DOHH2 (cell line): ENCODE measurements around the gene ERC2.

Experiments
- H3F3A ChIP-seq: fragments of 200-600 bp; sonication (generic), shearing (Covaris generic); 2 replicates; pipeline ENCODE4 v1.6.0; 2016; ENCODE audit warnings: antibody characterized with exemption, mild to moderate bottlenecking; ENCODE audit not compliant: control insufficient read depth, insufficient read depth
- H3K27ac ChIP-seq: fragments of 200-600 bp; sonication (generic); 2 replicates; pipeline ENCODE4 v1.5.1; 2014; ENCODE audit warnings: low read depth, mild to moderate bottlenecking, low read length, moderate library complexity
- H3K27me3 ChIP-seq: fragments of 200-600 bp; sonication (generic); 2 replicates; pipeline ENCODE4 v1.6.1; 2014; ENCODE audit warnings: mild to moderate bottlenecking, low read length, mixed read lengths; ENCODE audit not compliant: control insufficient read depth
- H3K36me3 ChIP-seq: fragments of 200-600 bp; sonication (generic); 2 replicates; pipeline ENCODE4 v1.6.1; 2014; ENCODE audit warnings: mild to moderate bottlenecking, low read length, moderate library complexity, mixed read lengths; ENCODE audit not compliant: control insufficient read depth
- H3K4me1 ChIP-seq: fragments of 200-600 bp; sonication (generic); 2 replicates; pipeline ENCODE4 v1.6.1; 2014; ENCODE audit warnings: mild to moderate bottlenecking, low read length, mixed read lengths; ENCODE audit not compliant: control insufficient read depth
- H3K4me2 ChIP-seq: fragments of 200-600 bp; sonication (generic); 2 replicates; pipeline ENCODE4 v1.6.0; 2014; ENCODE audit warnings: mild to moderate bottlenecking, low read length, moderate library complexity
- H3K4me3 ChIP-seq: fragments of 200-600 bp; sonication (generic); 2 replicates; pipeline ENCODE4 v1.5.1; 2014; ENCODE audit warnings: mild to moderate bottlenecking, low read length, mixed read lengths
- H3K79me2 ChIP-seq: fragments of 200-600 bp; sonication (generic); 2 replicates; pipeline ENCODE4 v1.6.1; 2014; ENCODE audit warnings: mild to moderate bottlenecking, low read length, mixed read lengths; ENCODE audit not compliant: control insufficient read depth
- H3K9me2 ChIP-seq: fragments of 200-600 bp; sonication (generic); replicated peaks from 2 replicates; pipeline ENCODE4 v1.6.1; 2014; ENCODE audit warnings: mild to moderate bottlenecking, low read length, mixed read lengths; ENCODE audit not compliant: control insufficient read depth
- H3K9me3 ChIP-seq: fragments of 200-600 bp; sonication (generic); 2 replicates; pipeline ENCODE4 v1.6.1; 2014; ENCODE audit warnings: antibody characterized with exemption, low read length, mixed read lengths; ENCODE audit not compliant: control insufficient read depth, insufficient read depth
- H4K20me1 ChIP-seq: fragments of 200-600 bp; sonication (generic); 2 replicates; pipeline ENCODE4 v1.6.0; 2014; ENCODE audit warnings: low read depth, mild to moderate bottlenecking, antibody characterized with exemption, low read length, moderate library complexity; ENCODE audit not compliant: control insufficient read depth, insufficient read depth
- CTCF ChIP-seq: fragments of 200-600 bp; sonication (generic); IDR thresholded peaks from one replicate; pipeline ENCODE4 v1.5.1; 2014; ENCODE audit warnings: antibody characterized with exemption, mild to moderate bottlenecking, low read depth, low read length; ENCODE audit not compliant: poor library complexity, severe bottlenecking
- EZH2phosphoT487 ChIP-seq: fragments of 200-600 bp; sonication (generic); IDR thresholded peaks from 2 replicates; pipeline ENCODE4 v1.6.1; 2017; ENCODE audit warnings: borderline replicate concordance, mild to moderate bottlenecking, antibody characterized with exemption, low read length, moderate library complexity, mixed read lengths

Gene ERC2

GRCh38 chr3:55565521-55565920 lies 902.7 kb downstream of the ERC2 start:
- Histone ChIP-seq H3K4me1 (no peaks in the 10 kb centered on the region), H3K9me3 (no peaks in the 10 kb centered on the region), H3K4me2 (no peak overlapping the region), H3K4me3 (no peak overlapping the region), H3K36me3 (no peaks in the 10 kb centered on the region), H3F3A (no peaks in the 10 kb centered on the region), H3K27ac (no peak overlapping the region), H3K79me2 (no peaks in the 10 kb centered on the region), H3K27me3 (no peaks in the 10 kb centered on the region), H3K9me2 (no peaks in the 10 kb centered on the region), H4K20me1 (no peaks in the 10 kb centered on the region)
- TF ChIP-seq EZH2phosphoT487 (no peak), CTCF (no peak)

- no peaks in the 10 kb centered on the region for H3K9me2 ChIP-seq
- no peak overlapping the region for H3K4me3 ChIP-seq
- H4K20me1 ChIP-seq: no peaks in the 10 kb centered on the region
- no peak overlapping the region for H3K27ac ChIP-seq
- no peaks in the 10 kb centered on the region for H3K4me1 ChIP-seq
- no peak overlapping the region for H3K4me2 ChIP-seq
- no peaks in the 10 kb centered on the region for H3K79me2 ChIP-seq
- no peak for TF ChIP-seq EZH2phosphoT487
- no peaks in the 10 kb centered on the region for H3K9me3 ChIP-seq
- no peaks in the 10 kb centered on the region for H3F3A ChIP-seq
- H3K27me3 ChIP-seq: no peaks in the 10 kb centered on the region
- no peaks in the 10 kb centered on the region for H3K36me3 ChIP-seq
Observed at GRCh38 chr3:55564726-55565125, 903.5 kb downstream of the ERC2 start.

GRCh38 chr3:55562700-55563099 lies 905.6 kb downstream of the ERC2 start:
- TF ChIP-seq EZH2phosphoT487 (no peak), CTCF (no peak)
- H3K4me2 ChIP-seq: no peak overlapping the region

GRCh38 chr3:55559500-55560423 lies 908.5 kb downstream of the ERC2 start:
- Histone ChIP-seq H3K4me1 (no peaks in the 10 kb centered on the region), H3K27me3 (no peaks in the 10 kb centered on the region), H3K36me3 (no peaks in the 10 kb centered on the region), H4K20me1 (no peaks in the 10 kb centered on the region), H3K4me2 (no peak overlapping the region), H3F3A (no peaks in the 10 kb centered on the region), H3K4me3 (no peak overlapping the region), H3K9me3 (no peaks in the 10 kb centered on the region), H3K79me2 (no peaks in the 10 kb centered on the region), H3K9me2 (no peaks in the 10 kb centered on the region), H3K27ac (no peak overlapping the region)
- TF ChIP-seq EZH2phosphoT487 (no peak), CTCF (no peak)

More at GRCh38 chr3:55562700-55563099, 905.6 kb downstream of the ERC2 start:
- no peak overlapping the region for H3K27ac ChIP-seq
- H3K36me3 ChIP-seq: no peaks in the 10 kb centered on the region
- H3K4me1 ChIP-seq: no peaks in the 10 kb centered on the region
- H3K4me3 ChIP-seq: no peak overlapping the region
- H4K20me1 ChIP-seq: no peaks in the 10 kb centered on the region
- H3K9me2 ChIP-seq: no peaks in the 10 kb centered on the region
- H3F3A ChIP-seq: no peaks in the 10 kb centered on the region
- H3K27me3 ChIP-seq: no peaks in the 10 kb centered on the region
- no peaks in the 10 kb centered on the region for H3K79me2 ChIP-seq
- no peaks in the 10 kb centered on the region for H3K9me3 ChIP-seq
